WTC11 (cell line): ENCODE data around the gene CLNK.

Experiments
- ATF1 ChIP-seq: sonication (generic); formaldehyde crosslinking; IDR thresholded peaks from 2 replicates; pipeline ENCODE4 v1.8.1; 2023; ENCODE audit warnings: mild to moderate bottlenecking, moderate library complexity, missing genetic modification reagents
- IRF2 ChIP-seq: sonication (generic); formaldehyde crosslinking; IDR thresholded peaks from 2 replicates; pipeline ENCODE4 v1.8.0; 2022; ENCODE audit warnings: low read depth, missing genetic modification reagents, borderline replicate concordance
- TF ChIP-seq, protein P1 (sequence below): fragments of 200-600 bp; IDR thresholded peaks from 2 replicates; pipeline ENCODE4 v1.8.0; 2022; ENCODE audit warnings: antibody characterized with exemption

DNA sequence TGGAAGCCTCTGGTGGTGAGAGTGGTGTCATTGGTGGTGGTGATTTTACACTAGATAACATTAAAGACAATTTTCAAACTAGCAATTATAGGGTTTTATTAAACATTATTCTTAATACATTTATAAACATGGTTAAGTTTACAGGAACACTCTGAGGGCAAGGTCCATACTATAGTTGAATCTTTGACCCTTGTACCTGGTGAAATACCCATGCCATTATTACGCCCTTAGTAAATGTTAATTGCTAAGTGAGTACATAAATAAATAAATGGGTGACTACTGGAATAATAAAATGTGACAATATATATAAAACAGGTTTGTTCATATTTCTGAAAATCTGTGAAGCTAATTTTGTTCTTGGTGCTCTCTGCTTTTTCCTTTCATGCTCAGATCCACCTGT, 13.6 kb upstream of the CLNK start:
- TF ChIP-seq, protein P1, sequence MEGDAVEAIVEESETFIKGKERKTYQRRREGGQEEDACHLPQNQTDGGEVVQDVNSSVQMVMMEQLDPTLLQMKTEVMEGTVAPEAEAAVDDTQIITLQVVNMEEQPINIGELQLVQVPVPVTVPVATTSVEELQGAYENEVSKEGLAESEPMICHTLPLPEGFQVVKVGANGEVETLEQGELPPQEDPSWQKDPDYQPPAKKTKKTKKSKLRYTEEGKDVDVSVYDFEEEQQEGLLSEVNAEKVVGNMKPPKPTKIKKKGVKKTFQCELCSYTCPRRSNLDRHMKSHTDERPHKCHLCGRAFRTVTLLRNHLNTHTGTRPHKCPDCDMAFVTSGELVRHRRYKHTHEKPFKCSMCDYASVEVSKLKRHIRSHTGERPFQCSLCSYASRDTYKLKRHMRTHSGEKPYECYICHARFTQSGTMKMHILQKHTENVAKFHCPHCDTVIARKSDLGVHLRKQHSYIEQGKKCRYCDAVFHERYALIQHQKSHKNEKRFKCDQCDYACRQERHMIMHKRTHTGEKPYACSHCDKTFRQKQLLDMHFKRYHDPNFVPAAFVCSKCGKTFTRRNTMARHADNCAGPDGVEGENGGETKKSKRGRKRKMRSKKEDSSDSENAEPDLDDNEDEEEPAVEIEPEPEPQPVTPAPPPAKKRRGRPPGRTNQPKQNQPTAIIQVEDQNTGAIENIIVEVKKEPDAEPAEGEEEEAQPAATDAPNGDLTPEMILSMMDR, result no peak
- TF ChIP-seq IRF2 (CRISPR knock-in tag), result no peak
- no peak for TF ChIP-seq ATF1 (CRISPR knock-in tag)
